Measurements from ENCODE around the gene MCF2L2.

The MCF2L2 gene

DNA sequence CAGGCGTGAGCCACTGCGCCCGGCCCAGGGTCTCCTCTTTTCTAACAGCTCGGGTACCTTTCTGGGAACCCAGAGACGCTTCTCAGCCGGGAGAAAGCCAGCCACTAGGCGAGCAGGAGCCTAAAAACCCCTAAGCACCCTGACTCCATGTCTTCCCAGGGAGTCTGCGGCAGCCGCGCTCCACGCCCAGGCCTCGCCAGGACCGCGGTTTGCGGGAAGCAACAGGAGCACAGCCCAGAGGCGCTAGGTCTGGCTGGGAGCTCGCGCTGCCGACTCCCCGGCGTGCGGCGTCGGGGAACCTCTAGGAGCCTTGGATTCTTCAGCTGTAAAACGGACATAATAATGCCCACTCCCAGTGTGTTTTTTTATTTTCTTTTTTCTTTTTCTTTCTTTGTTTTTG lies 264.9 kb downstream of the MCF2L2 start:
- DNase-seq (ENCODE audit: low read depth): no peak

DNA sequence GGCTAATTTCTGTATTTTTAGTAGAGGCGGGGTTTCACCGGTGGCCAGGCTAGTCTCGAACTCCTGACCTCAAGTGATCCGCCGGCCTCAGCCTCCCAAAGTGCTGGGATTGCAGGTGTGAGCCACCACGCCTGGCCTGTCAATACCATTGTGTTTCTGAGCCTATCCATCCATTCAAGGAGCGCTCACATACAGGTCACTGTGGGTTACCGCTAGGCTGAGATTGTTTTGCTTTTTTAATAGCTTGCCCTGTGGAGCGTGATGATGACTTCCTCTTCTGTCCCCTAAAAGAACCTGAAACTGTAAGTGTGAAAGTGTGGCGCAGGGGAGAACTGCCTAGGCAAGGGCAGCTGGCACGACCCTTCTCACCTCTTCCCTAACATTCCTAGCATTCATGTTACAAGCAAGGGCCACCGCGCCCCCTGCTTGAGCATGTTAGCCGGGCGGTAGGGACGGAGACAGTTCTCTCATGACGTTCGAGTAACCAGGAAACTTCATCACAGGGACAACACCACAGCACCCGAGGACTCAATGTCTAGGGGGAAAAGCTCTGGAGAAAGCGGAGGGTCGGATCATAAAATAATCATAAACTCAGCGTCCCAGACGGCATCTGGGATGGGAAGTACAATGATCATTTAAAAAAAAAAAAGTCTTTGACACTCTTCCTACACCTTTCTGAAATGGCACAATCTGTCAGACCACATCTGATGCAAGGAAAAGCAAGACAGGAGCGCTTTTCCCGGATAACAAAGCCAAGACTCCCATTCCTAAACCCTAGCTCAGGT lies 266.7 kb downstream of the MCF2L2 start:
- DNase-seq (ENCODE audit: low read depth): no peak

DNA sequence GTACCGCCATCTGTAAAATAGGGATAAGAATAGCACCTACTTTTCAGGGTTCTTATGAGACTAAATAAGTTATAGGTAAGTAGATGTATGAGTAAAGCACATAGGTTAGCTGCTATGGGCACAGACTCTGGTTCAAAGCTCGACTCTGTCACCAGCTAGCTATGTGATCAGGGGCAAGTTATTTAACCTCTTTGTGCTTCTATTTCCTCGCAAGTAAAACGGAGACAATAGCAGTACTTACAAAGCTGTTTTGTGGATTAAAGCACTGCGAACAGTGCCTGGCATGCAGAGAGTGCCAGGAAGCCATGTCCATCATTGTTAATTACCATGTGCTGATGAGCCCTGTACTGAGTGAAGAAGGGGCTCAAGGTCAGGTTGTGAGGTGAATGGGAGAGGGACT lies 267.8 kb downstream of the MCF2L2 start:
- no peak for DNase-seq (ENCODE audit: low read depth)

DNA sequence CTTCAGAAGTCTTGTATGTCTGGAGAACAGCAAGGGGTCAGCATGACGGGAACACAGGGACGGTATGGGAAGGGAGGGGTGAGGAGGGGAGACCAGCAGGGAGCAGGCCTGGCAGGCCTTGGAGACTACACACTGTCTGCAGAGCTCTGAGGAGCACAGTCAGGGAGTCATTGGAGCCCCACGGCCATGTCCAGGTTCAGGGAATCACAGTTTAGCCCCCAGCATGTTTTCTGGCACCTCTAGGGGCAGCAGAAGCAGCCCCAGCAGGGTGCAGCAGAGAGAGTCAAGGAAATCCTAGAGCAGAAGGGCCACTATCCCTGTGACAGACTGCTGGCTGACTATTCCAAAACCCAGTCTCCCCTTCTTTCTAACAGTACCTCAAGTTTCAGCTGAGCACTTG lies 269.1 kb downstream of the MCF2L2 start:
- DNase-seq (ENCODE audit: low read depth): no peak

DNA sequence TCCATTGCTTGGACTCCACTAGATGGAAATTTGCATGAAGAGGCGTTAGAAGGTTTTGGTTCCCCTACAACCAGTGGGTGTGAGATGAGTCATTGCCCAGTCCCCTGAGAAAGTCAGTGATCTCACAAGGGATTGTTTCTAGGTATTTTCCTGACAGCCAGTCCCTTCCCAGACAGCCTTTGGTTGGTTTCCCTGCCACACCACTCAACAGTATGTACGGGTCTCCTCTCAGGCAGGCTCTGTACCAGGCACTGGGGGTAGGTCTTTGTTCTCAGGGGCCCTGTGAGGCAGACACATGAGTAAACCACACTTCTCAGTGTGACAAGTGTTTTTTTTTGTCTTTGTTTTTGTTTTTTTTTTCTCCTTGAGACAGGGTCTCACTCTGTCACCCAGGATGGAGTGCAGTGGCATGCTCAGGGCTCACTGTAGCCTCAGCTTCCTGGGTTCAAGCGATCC lies 269.8 kb downstream of the MCF2L2 start:
- no peak for DNase-seq (ENCODE audit: low read depth)

DNA sequence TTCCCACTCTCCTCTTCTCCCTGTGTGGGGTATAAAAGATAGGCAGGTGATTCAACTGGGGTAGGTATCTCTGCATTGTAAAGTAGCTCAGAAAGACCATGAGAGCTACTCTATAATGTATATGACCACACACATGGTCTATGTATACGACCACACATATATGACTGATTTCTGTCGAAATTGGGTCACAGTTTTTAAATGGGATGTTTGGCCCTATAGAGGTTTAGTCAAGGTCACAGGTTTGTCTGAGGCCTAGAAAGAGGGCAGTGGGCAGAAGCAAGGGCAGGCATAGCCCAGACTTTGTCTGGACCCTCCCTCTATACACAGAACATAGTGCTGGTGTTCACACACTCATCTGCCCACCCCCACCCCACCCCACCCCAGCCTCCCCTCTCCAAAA lies 270.3 kb downstream of the MCF2L2 start:
- DNase-seq (ENCODE audit: low read depth): no peak

DNA sequence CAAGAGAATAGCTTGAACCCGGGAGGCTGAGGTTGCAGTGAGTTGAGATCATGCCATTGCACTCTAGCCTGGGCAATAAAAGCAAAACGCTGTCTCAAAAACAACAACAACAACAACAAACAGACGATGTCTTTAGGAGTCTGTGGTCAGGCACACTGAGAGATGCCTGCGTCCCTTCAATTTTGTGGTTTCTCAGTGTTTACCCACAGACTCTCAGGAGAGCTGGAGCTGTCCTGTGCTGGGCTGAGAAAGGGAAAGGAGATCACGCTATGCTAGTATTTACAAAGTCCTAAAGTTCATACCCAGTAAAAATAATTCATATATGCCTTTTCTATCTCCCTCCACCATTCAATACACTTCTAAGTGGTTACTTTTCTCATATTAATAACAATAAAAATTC lies 272.2 kb downstream of the MCF2L2 start:
- DNase-seq (ENCODE audit: low read depth): no peak

DNA sequence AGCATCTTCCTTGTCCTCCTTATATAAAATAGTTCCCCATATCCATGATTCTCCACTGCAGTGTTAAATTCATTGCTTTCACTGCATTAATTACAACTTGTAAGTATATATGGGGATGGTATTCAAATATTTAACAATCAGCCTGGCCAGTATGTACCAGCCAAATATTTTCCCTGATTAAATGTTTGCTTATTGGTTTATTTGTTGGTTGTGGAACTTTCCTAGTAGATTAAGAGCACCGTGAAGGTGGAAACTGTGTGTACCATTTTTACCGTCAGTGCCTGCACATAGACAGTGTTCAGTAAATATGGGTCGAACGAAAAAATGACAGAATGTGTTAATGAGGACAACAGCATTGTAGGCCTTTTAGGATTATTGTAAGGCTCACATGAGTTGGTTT lies 272.9 kb downstream of the MCF2L2 start:
- DNase-seq (ENCODE audit: low read depth): no peak

DNA sequence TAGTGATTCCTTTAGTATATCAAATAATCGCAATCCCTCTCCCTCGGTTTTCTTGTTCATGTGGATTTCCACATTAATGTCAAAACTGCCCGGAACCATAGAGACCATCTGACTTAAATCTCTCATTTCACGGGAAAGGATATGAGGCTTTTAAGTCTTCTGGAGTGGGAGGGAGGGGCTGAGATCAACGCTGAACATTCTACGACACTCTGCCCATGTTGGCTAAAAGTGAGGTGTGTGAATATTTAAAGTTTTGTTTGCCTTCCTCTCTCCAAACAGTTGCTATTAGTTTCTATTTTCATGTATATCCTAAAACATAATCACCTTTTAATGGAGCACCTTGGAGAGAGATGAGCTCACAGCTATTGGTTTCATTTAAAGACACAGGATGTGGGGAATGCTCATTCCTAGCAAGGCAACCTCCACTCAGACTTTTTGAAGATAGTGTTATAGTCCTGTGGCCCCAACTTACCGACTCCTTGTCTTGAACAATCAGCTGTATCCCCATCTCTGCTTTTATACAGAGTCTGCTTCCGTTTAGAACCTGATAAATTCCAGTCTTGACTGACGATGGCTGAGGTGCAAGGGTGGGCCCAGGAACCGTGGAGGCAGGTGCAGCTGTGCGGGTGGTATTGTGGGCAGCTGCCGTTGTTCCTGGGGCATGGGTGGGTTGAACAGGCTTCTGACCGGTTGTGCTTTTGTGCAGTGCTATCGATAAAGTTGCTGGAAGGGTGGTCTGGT lies 275.0 kb downstream of the MCF2L2 start:
- no peak for DNase-seq (ENCODE audit: low read depth)

DNA sequence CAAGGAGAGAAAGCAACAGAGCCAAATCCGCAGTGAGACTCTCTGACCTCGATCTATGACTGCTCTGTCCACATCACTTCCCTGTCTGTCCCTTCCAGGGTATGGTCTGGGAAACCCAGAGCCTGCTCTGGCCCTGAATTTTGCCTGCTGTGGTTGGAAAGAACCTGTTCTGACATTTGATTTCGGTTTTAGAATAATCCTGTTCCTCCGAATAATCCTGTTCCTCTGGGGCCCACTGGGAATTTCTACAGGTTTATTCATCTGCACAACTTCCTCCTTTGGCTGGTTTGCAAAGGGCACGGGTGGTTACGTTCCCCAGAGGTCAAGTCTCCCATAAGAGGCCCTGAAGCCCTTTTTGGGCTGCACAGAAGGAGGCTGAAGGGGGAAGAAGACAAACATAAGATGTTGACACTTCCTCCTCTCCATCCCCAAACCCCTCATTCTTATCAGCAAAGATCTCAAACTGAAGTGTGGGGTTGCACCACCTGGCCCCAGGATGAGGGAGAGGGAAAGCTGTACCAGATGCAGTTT lies 276.5 kb downstream of the MCF2L2 start:
- DNase-seq (ENCODE audit: low read depth): no peak

DNA sequence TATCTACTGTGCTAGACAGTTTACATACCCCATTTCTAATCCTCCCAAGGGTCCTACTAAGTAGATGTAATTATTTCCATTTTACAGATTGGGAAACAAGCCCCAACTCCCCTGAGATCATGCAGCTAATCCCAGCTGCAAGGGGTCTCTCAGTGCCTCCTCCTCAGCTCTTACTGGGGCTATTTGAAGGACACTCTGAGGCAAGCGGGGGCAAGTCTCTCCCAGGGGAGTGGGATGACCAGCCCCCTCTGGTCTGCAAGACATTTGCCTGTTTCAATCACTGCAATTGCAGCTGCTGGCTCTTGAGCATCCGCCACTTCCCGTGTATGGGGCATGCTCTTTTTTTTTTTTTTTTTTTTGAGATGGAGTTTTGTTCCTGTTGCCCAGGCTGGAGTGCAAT lies 277.3 kb downstream of the MCF2L2 start:
- DNase-seq (ENCODE audit: low read depth): no peak

DNA sequence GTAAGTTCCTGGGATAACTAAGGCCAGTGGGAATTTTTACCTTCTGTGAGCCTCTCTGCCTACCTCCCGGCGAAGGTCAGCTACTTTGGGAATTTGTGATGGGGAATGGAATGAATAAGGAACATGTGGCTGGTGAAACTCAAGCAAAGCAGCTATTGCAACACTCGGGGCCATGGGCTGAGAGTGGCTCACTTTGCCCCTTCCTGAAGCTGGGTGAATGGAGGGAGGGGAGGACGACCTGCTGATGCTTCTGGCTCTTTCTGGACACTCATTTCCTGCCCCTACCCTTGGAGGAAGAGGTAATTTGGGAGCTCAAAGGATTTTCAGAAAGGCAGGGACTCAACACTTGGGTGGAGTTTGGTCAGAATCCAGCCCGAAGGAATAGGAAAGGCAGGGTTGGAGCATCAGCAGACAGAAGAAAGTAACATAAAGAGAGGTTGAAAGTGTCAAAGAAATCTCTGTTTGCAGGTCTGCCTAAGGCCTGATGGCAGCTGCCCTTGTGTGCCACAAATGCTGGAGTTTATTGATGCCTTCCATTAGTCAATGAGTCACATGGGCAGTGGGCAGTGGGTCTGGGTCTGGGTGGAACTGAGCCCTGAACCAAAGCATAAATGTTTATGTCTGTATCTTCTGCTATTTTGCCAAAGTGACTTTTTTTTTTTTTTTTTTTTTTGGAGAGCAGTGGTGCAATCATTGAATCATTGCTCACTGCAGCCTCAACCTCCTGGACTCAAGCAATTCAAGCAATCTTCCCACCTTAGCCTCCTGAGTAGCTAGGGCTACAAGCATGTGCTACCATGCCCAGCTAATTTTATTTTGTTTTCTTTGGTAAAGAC lies 278.3 kb downstream of the MCF2L2 start:
- DNase-seq (ENCODE audit: low read depth): no peak

DNA sequence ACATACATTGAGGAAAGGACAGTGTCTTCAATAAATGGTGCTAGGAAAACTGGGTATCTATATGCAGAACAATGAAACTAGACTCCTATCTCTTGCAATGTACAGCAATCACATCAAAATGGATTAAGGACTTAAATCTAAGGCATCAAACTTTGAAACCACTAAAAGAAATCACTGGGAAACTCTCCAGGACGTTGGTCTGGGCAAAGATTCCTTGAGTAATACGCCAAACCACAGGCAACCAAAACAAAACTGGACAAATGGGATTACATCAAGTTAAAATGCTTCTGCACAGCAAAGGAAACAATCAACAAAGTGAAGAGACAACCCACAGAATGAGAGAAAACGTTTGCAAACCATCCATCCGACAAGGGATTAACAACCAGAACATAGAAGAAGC lies 280.4 kb downstream of the MCF2L2 start:
- DNase-seq (ENCODE audit: low read depth): no peak

DNA sequence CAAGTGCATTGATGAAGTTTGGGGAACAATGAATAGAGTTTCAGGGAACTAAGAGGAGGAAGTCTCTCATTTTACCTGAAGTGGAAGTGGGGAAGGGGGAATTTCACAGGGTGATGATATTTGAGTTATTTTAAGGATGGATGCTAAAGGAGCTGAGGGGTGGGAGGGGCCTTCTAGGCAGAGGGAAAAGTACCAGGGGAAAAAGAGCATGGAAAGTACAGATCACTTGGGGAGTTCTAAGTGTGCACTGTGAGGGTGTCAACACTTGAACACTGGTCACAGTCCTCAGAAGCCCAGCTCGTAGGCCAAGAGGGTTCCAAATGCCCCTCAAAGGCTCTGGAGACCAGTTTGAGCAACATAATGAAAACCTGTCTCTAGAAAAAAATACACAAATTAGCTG lies 284.1 kb downstream of the MCF2L2 start:
- no peak for DNase-seq (ENCODE audit: low read depth)

DNA sequence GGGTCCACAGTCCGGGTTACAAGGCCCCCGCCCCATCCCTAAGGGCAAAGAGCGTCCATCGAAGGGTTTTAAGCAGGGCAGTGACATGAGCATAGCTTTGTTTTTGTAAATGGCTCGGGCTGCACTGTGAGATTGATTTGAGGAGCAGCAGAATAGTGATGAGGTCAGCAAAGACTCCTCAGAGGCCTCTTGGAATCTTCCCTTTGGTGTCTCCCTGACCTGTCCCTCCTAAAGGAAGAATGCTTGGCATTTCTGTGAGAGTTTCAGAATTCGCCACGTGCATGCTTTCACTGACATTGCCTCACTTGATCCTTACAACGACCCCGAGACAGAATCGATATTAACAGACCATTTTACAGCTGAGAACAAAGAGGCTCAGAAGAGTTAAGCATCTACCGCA lies 286.2 kb downstream of the MCF2L2 start:
- DNase-seq (ENCODE audit: low read depth): no peak

DNA sequence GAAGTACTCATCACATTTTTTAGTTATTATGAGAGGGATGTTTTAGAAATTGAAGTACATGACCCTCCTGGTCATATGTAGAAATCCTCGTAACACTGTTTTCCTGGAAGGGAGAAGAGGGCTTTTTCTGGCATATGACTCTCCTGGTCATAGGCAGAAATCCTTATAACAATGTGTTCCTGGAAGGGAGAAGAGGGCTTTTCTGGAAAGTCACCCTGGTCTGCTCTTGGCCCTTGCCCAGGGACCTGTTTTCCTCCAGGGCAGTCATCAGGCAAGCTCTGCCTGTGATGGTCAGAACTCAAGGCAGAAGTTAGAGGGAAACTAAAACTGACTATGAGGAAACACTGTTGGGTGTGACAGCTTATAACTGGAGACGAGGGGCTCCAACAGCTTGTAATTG lies 293.6 kb downstream of the MCF2L2 start:
- no peak for DNase-seq (ENCODE audit: low read depth)

DNA sequence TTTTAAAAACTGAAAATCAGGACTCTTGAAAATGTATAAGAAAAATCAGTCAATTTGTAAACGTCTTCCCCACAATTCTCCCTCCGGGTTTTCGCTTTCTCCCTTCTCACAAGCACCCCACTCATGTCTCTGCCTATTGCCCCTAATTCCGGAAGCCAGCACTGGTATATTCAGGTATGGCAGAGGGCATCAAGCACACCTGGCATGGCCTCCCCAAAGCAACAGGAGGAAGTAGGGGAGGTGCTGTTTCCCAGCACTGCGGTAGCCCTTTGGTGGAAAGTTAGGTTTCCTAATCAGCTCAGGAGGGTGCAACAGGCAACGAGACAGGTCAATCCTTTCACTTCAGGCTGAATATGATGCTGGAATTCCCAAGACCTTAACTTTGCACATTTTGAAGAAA lies 296.0 kb downstream of the MCF2L2 start:
- DNase-seq (ENCODE audit: low read depth): no peak

DNA sequence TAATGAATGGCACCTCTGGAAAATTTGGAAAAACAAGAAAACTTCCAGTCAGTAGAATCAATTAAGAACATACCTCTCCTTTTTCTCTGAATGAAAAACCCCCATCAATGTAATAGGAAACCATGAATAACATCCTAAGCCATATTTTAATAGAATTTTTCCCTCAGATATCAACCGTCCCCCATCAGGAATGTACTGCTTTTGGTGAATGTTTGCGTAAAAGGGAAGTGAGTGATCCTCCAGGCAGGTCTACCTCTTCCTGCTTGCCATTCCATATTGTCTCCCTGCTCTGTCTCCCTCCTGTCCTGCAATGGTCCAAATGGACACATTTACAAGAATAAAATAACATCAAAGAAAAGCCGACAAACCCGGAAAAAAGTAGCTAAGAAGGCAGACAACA lies 296.7 kb downstream of the MCF2L2 start:
- DNase-seq (ENCODE audit: low read depth): no peak

DNA sequence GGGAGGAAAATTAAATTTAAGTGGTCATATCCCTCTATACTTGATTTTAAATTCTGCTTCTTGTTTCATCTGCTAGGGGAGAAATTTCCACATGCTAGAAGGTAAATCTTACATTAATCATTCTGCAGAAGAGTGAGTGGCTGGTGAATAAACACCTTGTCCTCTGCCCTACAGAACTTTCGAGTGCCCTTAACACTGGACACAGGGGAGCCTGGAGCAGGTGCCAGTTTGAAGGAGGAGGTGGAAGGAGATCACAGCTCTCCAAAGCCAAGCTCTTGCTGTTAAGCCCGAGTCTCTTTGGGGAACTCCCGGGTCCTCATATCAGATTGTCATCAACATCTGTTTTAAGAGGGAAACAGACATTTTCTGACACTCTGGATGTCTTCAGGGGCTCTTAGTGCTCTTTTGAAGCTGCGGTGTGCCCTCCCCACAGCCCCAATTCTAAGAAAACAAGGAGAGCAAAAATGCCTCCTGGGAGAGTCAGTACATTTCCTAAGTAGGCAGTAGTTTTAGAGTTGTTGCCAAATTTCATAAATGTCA lies 297.2 kb downstream of the MCF2L2 start:
- no peak for DNase-seq (ENCODE audit: low read depth)

DNA sequence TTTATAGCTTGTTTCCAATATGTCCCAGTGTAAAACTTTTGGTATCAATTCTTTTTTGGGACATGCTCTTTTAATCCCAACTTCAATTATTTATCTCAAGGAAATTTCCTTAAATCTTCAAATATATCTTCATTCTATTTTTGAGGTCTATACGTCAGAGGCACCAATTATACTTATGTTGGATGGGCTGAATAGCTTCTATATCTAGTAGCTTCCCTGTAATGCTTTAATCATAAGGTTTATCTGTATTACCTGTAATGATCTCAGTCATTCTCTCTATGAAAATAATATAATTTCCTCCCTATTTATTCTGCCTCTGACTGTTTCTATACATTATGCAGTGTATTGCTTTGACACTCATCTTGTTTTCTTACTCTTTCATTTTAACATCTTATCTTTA lies 299.2 kb downstream of the MCF2L2 start:
- no peak for DNase-seq (ENCODE audit: low read depth)

DNA sequence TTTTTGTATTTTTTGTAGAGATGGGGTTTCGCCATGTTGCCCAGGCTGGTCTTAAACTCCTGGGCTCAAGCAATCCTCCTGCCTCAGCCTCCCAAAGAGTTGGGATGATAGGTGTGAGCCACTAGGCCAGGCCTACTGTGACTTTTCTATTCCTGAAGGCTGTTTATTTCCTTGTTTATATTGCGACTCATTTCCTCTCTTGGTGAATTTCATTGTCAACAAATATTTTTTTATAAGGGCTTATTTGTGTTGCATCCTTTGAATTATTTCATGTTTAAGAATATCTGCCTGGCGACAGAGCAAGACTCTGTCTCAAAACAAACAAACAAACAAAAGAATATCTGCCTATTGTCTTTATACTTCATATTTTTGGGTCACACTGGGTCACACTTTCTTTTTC lies 299.7 kb downstream of the MCF2L2 start:
- no peak for DNase-seq (ENCODE audit: low read depth)
